Type B pancreatic cell (in vitro differentiated cells): ENCODE measurements around the gene OR2C1. TPM values are rescaled to one million over a fixed set of nuclear protein-coding genes. Genes with fewer than 3 reads are reported as not detected.

Experiments
- DNase-seq: peaks from one replicate; pipeline ENCODE4 v3.0.0; 2021; ENCODE audit warnings: mixed read lengths; ENCODE audit not compliant: unreplicated experiment; ENCODE audit errors: extremely low spot score
- H3K27ac Mint-ChIP-seq: 2 replicates; pipeline ENCODE4 v1.8.0; 2021; ENCODE audit warnings: mild to moderate bottlenecking, mixed read lengths
- H3K27me3 Mint-ChIP-seq: 2 replicates; pipeline ENCODE4 v1.8.0; 2021; ENCODE audit warnings: mixed read lengths
- H3K36me3 Mint-ChIP-seq: 2 replicates; pipeline ENCODE4 v1.8.0; 2021; ENCODE audit warnings: mixed read lengths
- H3K4me1 Mint-ChIP-seq: one replicate; pipeline ENCODE4 v1.8.0; 2021; ENCODE audit warnings: mixed read lengths; ENCODE audit not compliant: unreplicated experiment
- H3K4me3 Mint-ChIP-seq: 2 replicates; pipeline ENCODE4 v1.8.0; 2021; ENCODE audit warnings: mild to moderate bottlenecking, mixed read lengths
- H3K9me3 Mint-ChIP-seq: 2 replicates; pipeline ENCODE4 v1.8.0; 2021; ENCODE audit warnings: mixed read lengths
- total RNA-seq: library from RNA; stranded (reverse); gene quantifications from 2 replicates; pipeline ENCODE4 v1.2.1, GENCODE V29; 2021; ENCODE audit warnings: low replicate concordance
- TF ChIP-seq, protein P1 (sequence below): fragments of 200-600 bp; sonication (generic); conservative IDR thresholded peaks from 2 replicates; pipeline ENCODE4 v1.5.0; 2021; ENCODE audit warnings: antibody characterized with exemption, mild to moderate bottlenecking

OR2C1 gene
- total RNA-seq, 1 donor from 2014 or later = 0.22 TPM

- H3K36me3 Mint-ChIP-seq = no peaks in the 10 kb centered on the region
- no peaks in the 10 kb centered on the region for H3K4me1 Mint-ChIP-seq
- peaks cover 11% of the 10 kb centered on the region for H3K9me3 Mint-ChIP-seq
- no peak overlapping the region for H3K27ac Mint-ChIP-seq
- TF ChIP-seq, protein P1, sequence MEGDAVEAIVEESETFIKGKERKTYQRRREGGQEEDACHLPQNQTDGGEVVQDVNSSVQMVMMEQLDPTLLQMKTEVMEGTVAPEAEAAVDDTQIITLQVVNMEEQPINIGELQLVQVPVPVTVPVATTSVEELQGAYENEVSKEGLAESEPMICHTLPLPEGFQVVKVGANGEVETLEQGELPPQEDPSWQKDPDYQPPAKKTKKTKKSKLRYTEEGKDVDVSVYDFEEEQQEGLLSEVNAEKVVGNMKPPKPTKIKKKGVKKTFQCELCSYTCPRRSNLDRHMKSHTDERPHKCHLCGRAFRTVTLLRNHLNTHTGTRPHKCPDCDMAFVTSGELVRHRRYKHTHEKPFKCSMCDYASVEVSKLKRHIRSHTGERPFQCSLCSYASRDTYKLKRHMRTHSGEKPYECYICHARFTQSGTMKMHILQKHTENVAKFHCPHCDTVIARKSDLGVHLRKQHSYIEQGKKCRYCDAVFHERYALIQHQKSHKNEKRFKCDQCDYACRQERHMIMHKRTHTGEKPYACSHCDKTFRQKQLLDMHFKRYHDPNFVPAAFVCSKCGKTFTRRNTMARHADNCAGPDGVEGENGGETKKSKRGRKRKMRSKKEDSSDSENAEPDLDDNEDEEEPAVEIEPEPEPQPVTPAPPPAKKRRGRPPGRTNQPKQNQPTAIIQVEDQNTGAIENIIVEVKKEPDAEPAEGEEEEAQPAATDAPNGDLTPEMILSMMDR = no peak
- no peak overlapping the region for H3K4me3 Mint-ChIP-seq
- no peak for DNase-seq
- H3K27me3 Mint-ChIP-seq = no peaks in the 10 kb centered on the region
Observed at GRCh38 chr16:3327514-3327913, 28.2 kb upstream of the OR2C1 start.

DNA sequence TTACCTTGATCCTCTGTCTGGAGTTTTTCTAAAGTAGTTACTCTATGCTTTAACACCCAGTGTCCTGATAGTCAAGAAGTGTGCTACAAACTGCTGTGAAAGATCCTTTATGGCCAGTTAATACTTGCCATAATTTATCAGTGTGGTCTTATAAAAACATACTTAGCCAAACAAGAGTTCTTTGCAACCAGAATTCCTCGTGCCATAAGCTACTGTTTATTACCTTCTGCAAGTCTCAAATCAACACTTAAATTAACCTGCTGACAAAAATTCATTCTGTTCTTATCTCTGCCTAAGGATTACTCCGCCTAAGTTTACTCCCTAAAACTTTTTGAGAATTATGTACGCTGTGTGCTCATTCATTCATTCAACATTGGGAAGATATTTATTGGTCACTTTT is 27.6 kb upstream of the OR2C1 start:
- Mint-ChIP-seq H3K4me1 (no peaks in the 10 kb centered on the region), H3K27ac (no peak overlapping the region), H3K9me3 (peaks cover 15% of the 10 kb centered on the region), H3K4me3 (no peak overlapping the region), H3K36me3 (no peaks in the 10 kb centered on the region), H3K27me3 (no peaks in the 10 kb centered on the region)
- DNase-seq = no peak
- TF ChIP-seq, protein P1 = no peak

- H3K4me3 Mint-ChIP-seq = no peak overlapping the region
- no peak overlapping the region for H3K27ac Mint-ChIP-seq
- peaks cover 18% of the 10 kb centered on the region for H3K9me3 Mint-ChIP-seq
- H3K4me1 Mint-ChIP-seq = no peaks in the 10 kb centered on the region
- DNase-seq = no peak
- H3K27me3 Mint-ChIP-seq = no peaks in the 10 kb centered on the region
- TF ChIP-seq, protein P1 = no peak
- peaks cover 2% of the 10 kb centered on the region for H3K36me3 Mint-ChIP-seq
Observed at GRCh38 chr16:3328643-3329042, 27.0 kb upstream of the OR2C1 start.

DNA sequence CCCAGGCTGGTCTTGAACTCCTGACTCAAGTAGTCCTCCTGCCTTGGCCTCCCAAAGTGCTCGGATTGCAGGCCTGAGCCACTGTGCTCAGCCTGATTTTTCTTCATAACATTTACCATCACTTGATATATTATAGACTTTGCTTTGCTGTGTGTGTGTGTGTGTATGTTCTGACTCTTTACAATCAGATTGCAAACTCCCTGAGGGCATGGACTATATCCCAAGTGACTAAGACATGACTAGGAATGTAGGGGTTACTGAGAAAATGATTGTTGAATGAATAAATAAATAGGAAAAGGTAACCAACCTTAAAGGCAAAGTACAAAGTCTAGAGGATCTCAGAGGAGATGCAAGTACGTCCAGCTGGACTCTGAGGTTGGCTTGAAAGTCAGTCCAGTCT is 9.6 kb upstream of the OR2C1 start:
- H3K36me3 Mint-ChIP-seq = no peaks in the 10 kb centered on the region
- H3K4me3 Mint-ChIP-seq = no peak overlapping the region
- no peaks in the 10 kb centered on the region for H3K27me3 Mint-ChIP-seq
- H3K27ac Mint-ChIP-seq = no peak overlapping the region
- peaks cover 4% of the 10 kb centered on the region for H3K9me3 Mint-ChIP-seq
- TF ChIP-seq, protein P1 = no peak
- DNase-seq = no peak
- H3K4me1 Mint-ChIP-seq = no peaks in the 10 kb centered on the region

DNA sequence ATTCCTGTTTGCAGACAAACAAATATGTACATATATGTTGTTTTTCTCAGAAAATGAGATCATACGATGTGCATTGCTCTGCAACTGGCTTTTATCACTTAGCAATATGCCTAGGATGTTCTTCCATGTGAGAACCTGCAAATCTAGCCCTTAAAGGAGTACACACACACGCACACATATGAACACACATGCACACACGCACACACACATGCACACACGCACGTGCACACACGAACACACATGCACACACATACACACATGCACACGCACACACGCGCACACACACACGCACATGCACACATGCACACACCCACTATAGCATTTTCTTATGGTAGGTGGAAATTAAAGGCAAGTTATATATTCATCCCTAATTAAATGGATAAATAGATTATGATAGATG is 8.1 kb upstream of the OR2C1 start:
- DNase-seq = no peak
- Mint-ChIP-seq H3K27ac (no peak overlapping the region), H3K4me3 (no peak overlapping the region), H3K27me3 (no peaks in the 10 kb centered on the region), H3K9me3 (peaks cover 4% of the 10 kb centered on the region), H3K36me3 (no peaks in the 10 kb centered on the region), H3K4me1 (no peaks in the 10 kb centered on the region)
- TF ChIP-seq, protein P1 = no peak

DNA sequence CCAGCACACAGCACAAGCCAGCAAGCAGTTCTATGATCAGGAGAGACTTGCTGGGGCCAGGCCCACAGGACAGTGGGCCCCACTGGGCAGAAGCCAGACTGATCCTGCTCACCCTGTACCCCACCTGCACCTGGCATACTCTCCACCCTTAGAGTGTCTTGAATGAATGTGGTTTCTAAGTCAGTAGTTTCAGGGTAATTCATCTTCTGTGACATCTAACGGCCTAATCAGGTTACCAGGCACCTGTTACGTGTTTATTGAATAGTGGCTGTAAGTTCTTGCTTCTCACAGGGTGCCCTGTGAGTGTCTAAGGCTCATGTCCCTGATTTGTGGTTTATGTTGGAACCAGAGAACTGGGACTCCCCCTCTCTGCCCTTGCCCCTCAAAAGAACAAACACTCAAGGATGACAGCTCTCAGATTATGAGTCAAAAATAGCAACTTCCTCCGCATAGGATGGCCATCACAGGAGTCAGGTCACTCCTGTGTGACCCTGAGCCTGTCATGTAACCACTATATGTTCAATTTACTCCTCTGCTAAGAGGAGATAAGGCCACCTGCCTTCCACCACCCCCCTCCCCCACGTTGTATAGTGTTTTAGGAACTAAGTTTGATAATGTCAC is 7.0 kb upstream of the OR2C1 start:
- H3K27me3 Mint-ChIP-seq = no peaks in the 10 kb centered on the region
- TF ChIP-seq, protein P1 = no peak
- H3K36me3 Mint-ChIP-seq = no peaks in the 10 kb centered on the region
- no peaks in the 10 kb centered on the region for H3K4me1 Mint-ChIP-seq
- H3K4me3 Mint-ChIP-seq = no peak overlapping the region
- no peak overlapping the region for H3K27ac Mint-ChIP-seq
- H3K9me3 Mint-ChIP-seq = peaks cover 4% of the 10 kb centered on the region
- DNase-seq = no peak
